Ovary (tissue), 9 donors: ENCODE results near the gene HOXC11. TPM values are rescaled to one million over a fixed set of nuclear protein-coding genes. Genes with fewer than 3 reads are reported as not detected.
A peak's percentile ranks its signal among the peaks of the same experiment; 100 is the strongest.

Experiments used
- DNase-seq, 5 donors: peaks; one replicate each; pipeline ENCODE4 v3.0.0-alpha.2; 2019 to 2020
- H3K27ac ChIP-seq, 2 donors: fragments of 200-600 bp; one replicate each; pipeline versions ENCODE4 v1.5.1 to v1.8.0; 2019 to 2022
- H3K27me3 ChIP-seq: fragments of 200-600 bp; one replicate; pipeline ENCODE4 v1.8.0; 2022
- H3K36me3 ChIP-seq: fragments of 200-600 bp; sonication (generic); one replicate; pipeline ENCODE4 v1.5.1; 2019
- H3K4me1 ChIP-seq: one replicate; pipeline ENCODE4 v1.8.1; 2013; ENCODE audit warnings: mild to moderate bottlenecking, moderate library complexity; ENCODE audit not compliant: insufficient read depth
- H3K4me3 ChIP-seq: fragments of 200-600 bp; sonication (generic); one replicate; pipeline ENCODE4 v1.5.1; 2017
- H3K9me3 ChIP-seq, 2 donors: fragments of 200-600 bp in 1 of 2; sonication (generic) in 1 of 2; one replicate each; pipeline versions ENCODE4 v1.5.1 to v1.8.1; 2013 to 2019; ENCODE audit warnings: mild to moderate bottlenecking in 1 of 2, moderate library complexity in 1 of 2
- EP300 ChIP-seq: sonication (generic); formaldehyde crosslinking; IDR thresholded peaks from one replicate; pipeline ENCODE4 v1.6.1; 2017; ENCODE audit warnings: antibody characterized with exemption
- POLR2A ChIP-seq: fragments of 450-650 bp; IDR thresholded peaks from one replicate; pipeline ENCODE4 v1.6.1; 2017; ENCODE audit warnings: antibody characterized with exemption, mild to moderate bottlenecking, moderate library complexity
- WGBS, 3 donors: extraction: QIAGEN DNeasy Blood & Tissue Kit in 1 of 3; methylation state at CpG; one replicate each; pipeline versions ENCODE4 v1.1.5 to v1.1.7; 2013 to 2017; 5-methylcytosine and 5-hydroxymethylcytosine counted together
- intact Hi-C, 4 donors: fragments of 100-400 bp; cut with DNase I; formaldehyde crosslinking; loops; one replicate each; pipeline versions ENCODE4 v1.11.0 to v1.15.1; 2022 to 2023
- polyA plus RNA-seq, 2 donors: library from polyadenylated mRNA; stranded (reverse); fragments of 200-250 nt in 1 of 2; fragments of 350-450 nt in 1 of 2; fragmentation: Illumina TruSeq in 1 of 2; extraction: RNeasy Lipid Tissue Mini Kit (QIAGEN cat#74804) in 1 of 2; gene quantifications; one replicate each; pipeline ENCODE4 v1.2.3, GENCODE V29; 2013 to 2014
- total RNA-seq, 7 donors: library from RNA; depleted of rRNA in 2 of 7; stranded (reverse); fragments of >200 nt in 2 of 7; fragmentation: NEBNext Ultra II Directional in 3 of 7; extraction: Animal tissue kit (Norgen Biotek cat#: 25700) in 3 of 7; gene quantifications; one replicate each; pipeline versions ENCODE4 v1.1.0 to v1.2.4, GENCODE V29; 2016 to 2023
- TF ChIP-seq, protein P1 (sequence below), 3 donors: fragments of 450-650 bp in 2 of 3; fragments of 200-600 bp in 1 of 3; IDR thresholded peaks; one replicate each; pipeline versions ENCODE4 v1.5.1 to v1.8.0; 2016 to 2022; ENCODE audit warnings: antibody characterized with exemption in 3 of 3, mild to moderate bottlenecking in 1 of 3
- donor health status: DM: no; HTN: no; CAD: no; lungs with moderate emphysema.
- donor health status: DM: no; HTN: no; CAD: no.
- donor health status: Bipolar disorder and iron deficiency.
- donor health status: DM: yes; HTN: yes; CAD: no.
- donor health status: DM: no; HTN: no; CAD: no.
- donor health status: DM: yes; HTN: yes; CAD: no.

HOXC11 gene
- total and polyA plus RNA-seq, 9 donors: 0.12 to 1.1 TPM; not detected in 7

DNA sequence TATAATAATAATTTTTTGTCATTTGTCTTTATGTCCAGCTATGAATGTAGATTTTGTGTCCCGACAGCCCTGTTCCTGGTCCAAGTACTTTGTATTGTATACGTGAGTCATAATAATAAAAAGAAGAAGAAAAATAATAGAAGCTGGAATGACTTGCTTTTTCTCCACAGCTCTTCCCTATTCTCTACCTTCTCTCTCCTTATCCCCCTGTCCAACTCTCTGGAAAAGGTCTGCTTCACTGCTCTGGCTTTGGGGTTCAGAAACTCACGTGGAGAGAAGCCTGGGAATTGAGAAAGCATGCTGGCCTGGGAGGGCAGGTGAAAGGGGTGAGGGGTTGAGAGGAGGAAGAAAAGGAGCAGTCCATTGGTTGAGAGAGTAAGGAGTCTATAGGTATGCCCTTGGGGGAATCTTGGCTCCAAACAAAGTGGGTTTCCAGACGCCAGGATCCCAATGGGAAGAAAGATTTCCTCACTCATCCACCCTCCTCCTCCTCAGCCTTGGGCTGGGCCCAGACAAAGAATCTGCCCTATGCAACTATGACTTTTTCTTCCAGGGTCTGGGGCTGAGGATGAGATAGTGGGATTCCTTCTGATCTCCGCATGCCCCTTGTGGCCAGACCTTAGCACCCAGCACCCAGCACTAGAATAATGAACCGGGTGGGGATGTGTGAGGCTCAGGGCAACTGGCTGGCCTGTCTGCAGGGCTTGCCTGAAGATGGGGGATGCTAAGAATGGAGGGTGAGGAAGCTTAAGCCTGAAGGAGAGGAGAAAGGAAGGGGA is 39.9 kb downstream of the HOXC11 start:
- 77 to 81% (median 80%) methylated on average over 6 of the region's 6 CpGs for WGBS, 3 donors
- Histone ChIP-seq H3K4me1 (no peaks in the 10 kb centered on the region), H3K36me3 (no peaks in the 10 kb centered on the region), H3K27ac (peak overlapping the region in 1 of 2 donors; percentile 39), H3K9me3 (no peaks in the 10 kb centered on the region), H3K4me3 (no peak overlapping the region), H3K27me3 (no peaks in the 10 kb centered on the region)
- no peak for DNase-seq
- intact Hi-C loops: no loop called here
- TF ChIP-seq, protein P1, sequence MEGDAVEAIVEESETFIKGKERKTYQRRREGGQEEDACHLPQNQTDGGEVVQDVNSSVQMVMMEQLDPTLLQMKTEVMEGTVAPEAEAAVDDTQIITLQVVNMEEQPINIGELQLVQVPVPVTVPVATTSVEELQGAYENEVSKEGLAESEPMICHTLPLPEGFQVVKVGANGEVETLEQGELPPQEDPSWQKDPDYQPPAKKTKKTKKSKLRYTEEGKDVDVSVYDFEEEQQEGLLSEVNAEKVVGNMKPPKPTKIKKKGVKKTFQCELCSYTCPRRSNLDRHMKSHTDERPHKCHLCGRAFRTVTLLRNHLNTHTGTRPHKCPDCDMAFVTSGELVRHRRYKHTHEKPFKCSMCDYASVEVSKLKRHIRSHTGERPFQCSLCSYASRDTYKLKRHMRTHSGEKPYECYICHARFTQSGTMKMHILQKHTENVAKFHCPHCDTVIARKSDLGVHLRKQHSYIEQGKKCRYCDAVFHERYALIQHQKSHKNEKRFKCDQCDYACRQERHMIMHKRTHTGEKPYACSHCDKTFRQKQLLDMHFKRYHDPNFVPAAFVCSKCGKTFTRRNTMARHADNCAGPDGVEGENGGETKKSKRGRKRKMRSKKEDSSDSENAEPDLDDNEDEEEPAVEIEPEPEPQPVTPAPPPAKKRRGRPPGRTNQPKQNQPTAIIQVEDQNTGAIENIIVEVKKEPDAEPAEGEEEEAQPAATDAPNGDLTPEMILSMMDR (IDR thresholded peaks at IDR 0.05): no peak
- TF ChIP-seq POLR2A (no peak), EP300 (no peak)

DNA sequence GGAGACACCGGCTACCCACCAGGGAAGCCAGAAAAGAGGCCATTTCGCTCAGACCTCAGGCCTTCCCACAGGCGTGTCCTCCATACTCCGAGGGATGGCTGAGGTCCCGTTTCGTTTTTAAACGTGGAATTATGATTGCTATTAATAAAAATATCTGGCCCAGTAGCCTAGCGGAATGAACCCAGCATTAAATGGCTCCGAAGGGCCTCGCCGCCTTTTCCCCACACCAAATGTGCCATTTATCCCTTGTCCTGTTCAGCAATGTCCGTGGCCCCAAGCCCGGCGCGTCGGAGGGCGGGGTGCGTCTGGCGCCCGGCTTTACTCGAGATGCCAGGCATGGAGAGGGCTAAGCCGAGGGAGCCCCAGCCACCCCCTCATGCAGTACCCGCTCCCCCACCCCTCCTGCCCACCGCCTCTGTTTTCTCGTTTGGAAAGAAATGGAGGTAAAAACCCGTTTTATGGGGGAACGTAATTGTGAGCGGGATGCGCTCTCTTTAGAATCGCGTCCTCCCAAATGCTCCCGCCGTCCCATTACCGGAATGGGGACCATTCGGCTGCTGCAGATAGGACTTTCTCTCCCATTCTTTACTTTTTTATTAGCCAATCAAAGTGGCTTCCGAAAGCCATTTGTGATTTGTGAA is 41.6 kb downstream of the HOXC11 start:
- no peak overlapping the region for H3K4me3 ChIP-seq
- peak in 1 of 5 donors; percentile 47 for DNase-seq
- no peaks in the 10 kb centered on the region for H3K9me3 ChIP-seq
- H3K36me3 ChIP-seq: no peaks in the 10 kb centered on the region
- peak overlapping the region in 1 of 2 donors; percentile 78 for H3K27ac ChIP-seq
- WGBS, 3 donors: 60 to 74% (median 71%) methylated on average over 36 of the region's 36 CpGs
- no peak for TF ChIP-seq EP300
- TF ChIP-seq, protein P1 (IDR thresholded peaks at IDR 0.05): no peak
- no peak for TF ChIP-seq POLR2A
- no peaks in the 10 kb centered on the region for H3K27me3 ChIP-seq
- H3K4me1 ChIP-seq: no peaks in the 10 kb centered on the region
- intact Hi-C loops: no loop called here

DNA sequence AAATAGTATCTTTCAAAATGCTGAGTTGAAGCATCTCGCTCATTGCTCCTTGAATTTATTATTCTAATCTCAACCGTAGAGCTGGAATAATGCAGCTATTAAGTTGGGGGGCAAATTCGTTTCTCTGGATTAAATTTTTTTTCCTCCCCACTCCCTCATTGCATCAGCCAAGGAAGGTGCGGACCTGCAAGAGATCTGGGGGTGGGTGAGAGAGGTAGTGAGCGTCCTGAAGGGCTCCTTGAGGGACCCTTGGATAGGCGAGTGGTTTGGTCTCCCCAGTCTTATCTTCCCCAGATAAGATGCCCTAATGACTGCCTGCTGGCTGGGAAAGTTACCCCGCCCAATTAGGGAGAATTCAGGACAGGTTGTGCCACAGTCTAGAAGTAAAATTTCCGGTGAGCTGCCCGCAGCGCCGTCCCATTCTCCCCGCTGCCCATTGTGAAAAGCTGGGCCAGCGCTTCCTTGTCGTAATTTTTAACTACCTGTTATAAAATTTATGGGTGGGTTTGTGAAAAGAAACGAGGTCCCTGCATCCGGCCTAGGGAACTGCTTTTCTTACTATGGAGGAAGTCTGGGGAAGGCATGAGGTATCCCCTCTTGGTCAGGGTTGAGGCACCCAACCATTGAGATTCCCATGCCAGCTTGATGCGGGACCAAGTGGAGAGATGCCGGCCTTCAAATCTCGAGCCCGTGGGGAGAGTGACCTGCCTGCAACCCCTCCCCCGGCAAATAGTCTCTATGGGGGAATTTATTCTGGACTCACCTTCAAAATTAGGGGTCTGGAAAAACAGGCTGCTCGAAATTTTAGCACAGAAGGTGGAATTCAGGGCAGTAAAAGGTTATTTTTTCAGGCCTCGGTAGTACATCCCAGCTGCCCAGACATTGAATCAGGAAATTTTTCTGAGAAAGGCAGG is 42.3 kb downstream of the HOXC11 start:
- Histone ChIP-seq H3K4me3 (no peak overlapping the region), H3K9me3 (no peaks in the 10 kb centered on the region), H3K27me3 (no peaks in the 10 kb centered on the region), H3K36me3 (no peaks in the 10 kb centered on the region), H3K27ac (no peak overlapping the region), H3K4me1 (no peaks in the 10 kb centered on the region)
- peak in 1 of 5 donors; percentile 34 for DNase-seq
- intact Hi-C loops: no loop called here
- WGBS, 3 donors: 82 to 86% (median 85%) methylated on average over 23 of the region's 23 CpGs
- TF ChIP-seq, protein P1 (IDR thresholded peaks at IDR 0.05): no peak
- no peak for TF ChIP-seq POLR2A
- no peak for TF ChIP-seq EP300

DNA sequence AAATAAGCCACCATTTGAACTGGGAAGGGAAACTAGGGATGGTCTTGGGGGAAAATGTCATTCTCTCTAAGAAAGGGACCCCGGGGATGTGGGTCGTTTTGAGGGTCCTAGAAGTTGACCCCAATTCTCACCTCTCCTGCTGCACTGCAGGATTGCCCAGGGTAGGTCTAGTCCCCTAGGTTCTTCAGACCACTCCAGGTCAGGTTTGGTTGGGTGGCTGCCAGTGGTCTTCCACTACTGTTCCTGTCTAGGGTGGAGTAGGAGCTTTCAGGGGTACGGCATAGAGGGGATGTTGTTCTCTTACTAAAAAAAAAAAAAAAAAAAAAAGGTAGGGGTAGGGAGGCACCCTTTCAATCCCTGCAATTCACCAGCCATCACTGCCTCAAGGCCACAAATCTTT is 43.1 kb downstream of the HOXC11 start:
- DNase-seq: peak in 1 of 5 donors; percentile 71
- no peaks in the 10 kb centered on the region for H3K36me3 ChIP-seq
- no peaks in the 10 kb centered on the region for H3K4me1 ChIP-seq
- H3K4me3 ChIP-seq: peak overlapping the region; percentile 56
- TF ChIP-seq, protein P1 (IDR thresholded peaks at IDR 0.05): no peak
- TF ChIP-seq POLR2A (no peak), EP300 (no peak)
- no peaks in the 10 kb centered on the region for H3K27me3 ChIP-seq
- intact Hi-C loops: no loop called here
- no peaks in the 10 kb centered on the region for H3K9me3 ChIP-seq
- H3K27ac ChIP-seq: peak overlapping the region in 1 of 2 donors; percentile 95
- 34 to 46% (median 36%) methylated on average over 3 of the region's 3 CpGs for WGBS, 3 donors
